IMR-90 (cell line): ENCODE results near the gene CCDC33. TPM values are rescaled to one million over a fixed set of nuclear protein-coding genes. Genes with fewer than 3 reads are reported as not detected.

Experiments
- ATAC-seq: fragments of 200-7000 bp; cut with Tn5 transposase; 2 replicates; pipeline ENCODE4 v1.9.1; 2020; ENCODE audit warnings: low read depth, mild to moderate bottlenecking, moderate library complexity
- BruUV-seq: library from RNA; stranded (reverse); fragments of 400-500 nt; replicated peaks from 2 replicates; lab custom pipeline; 2021; lab: Mats Ljungman, UMichigan
- CTCF ChIA-PET: fragments of 300-600 bp; formaldehyde crosslinking; extraction: SDS; loops from one replicate; lab custom pipeline; 2021; ENCODE audit warnings: antibody characterized with exemption; lab: Yijun Ruan, JAX
- POLR2A ChIA-PET: fragments of 300-600 bp; sonication (Branson Sonifier 250); formaldehyde crosslinking; loops from one replicate; lab custom pipeline; 2022; ENCODE audit warnings: antibody characterized with exemption; ENCODE audit not compliant: unreplicated experiment; lab: Charles Lee
- DNase-seq: peaks from one replicate; pipeline ENCODE4 v3.0.0; 2013
- H2AFZ ChIP-seq: replicated peaks from 2 replicates; pipeline ENCODE3; 2013; ENCODE audit warnings: low read length, mild to moderate bottlenecking; ENCODE audit not compliant: poor library complexity
- H2AK5ac ChIP-seq: 2 replicates; pipeline ENCODE4 v1.6.1; 2013; ENCODE audit warnings: low read depth, low read length, inconsistent platforms
- H2AK9ac ChIP-seq: replicated peaks from 2 replicates; pipeline ENCODE3; 2013; ENCODE audit warnings: mild to moderate bottlenecking, low read depth, low read length, moderate library complexity; ENCODE audit not compliant: poor library complexity
- H2BK120ac ChIP-seq: 2 replicates; pipeline ENCODE4 v1.6.1; 2013; ENCODE audit warnings: low read depth, low read length, inconsistent platforms
- H2BK15ac ChIP-seq: 3 replicates; pipeline ENCODE4 v1.6.1; 2013; ENCODE audit warnings: low read depth, low read length, inconsistent platforms
- H2BK20ac ChIP-seq: 2 replicates; pipeline ENCODE4 v1.6.1; 2013; ENCODE audit warnings: low read depth, mild to moderate bottlenecking, inconsistent platforms, low read length, moderate library complexity
- H2BK5ac ChIP-seq: 2 replicates; pipeline ENCODE4 v1.6.1; 2013; ENCODE audit warnings: mild to moderate bottlenecking, low read depth, low read length, inconsistent platforms; ENCODE audit not compliant: poor library complexity, severe bottlenecking
- H3K14ac ChIP-seq: replicated peaks from 2 replicates; pipeline ENCODE4 v1.6.1; 2013; ENCODE audit warnings: low read depth, low read length, inconsistent platforms
- H3K18ac ChIP-seq: 2 replicates; pipeline ENCODE4 v1.6.1; 2013; ENCODE audit warnings: low read depth, low read length, control low read depth
- H3K23ac ChIP-seq: 2 replicates; pipeline ENCODE4 v1.6.1; 2013; ENCODE audit warnings: low read depth, low read length, inconsistent platforms
- H3K27ac ChIP-seq: 2 replicates; pipeline ENCODE4 v1.5.1; 2013; ENCODE audit warnings: mild to moderate bottlenecking, control low read depth, low read length; ENCODE audit not compliant: insufficient read depth
- H3K27me3 ChIP-seq: 2 replicates; pipeline ENCODE4 v1.6.1; 2013; ENCODE audit warnings: low read length; ENCODE audit not compliant: control insufficient read depth, insufficient read depth
- H3K36me3 ChIP-seq: 2 replicates; pipeline ENCODE4 v1.6.1; 2013; ENCODE audit warnings: low read length, mixed read lengths; ENCODE audit not compliant: control insufficient read depth, insufficient read depth
- H3K4ac ChIP-seq: 2 replicates; pipeline ENCODE4 v1.6.1; 2013; ENCODE audit warnings: low read depth, low read length, inconsistent platforms
- H3K4me1 ChIP-seq: 2 replicates; pipeline ENCODE4 v1.6.1; 2013; ENCODE audit warnings: low read length, mixed read lengths; ENCODE audit not compliant: control insufficient read depth, insufficient read depth
- H3K4me2 ChIP-seq: 2 replicates; pipeline ENCODE4 v1.6.1; 2013; ENCODE audit warnings: low read depth, mild to moderate bottlenecking, control low read depth, low read length, moderate library complexity
- H3K4me3 ChIP-seq: 2 replicates; pipeline ENCODE4 v1.5.1; 2013; ENCODE audit warnings: low read depth, mild to moderate bottlenecking, control low read depth, low read length, moderate library complexity; ENCODE audit not compliant: insufficient read depth
- H3K56ac ChIP-seq: 2 replicates; pipeline ENCODE4 v1.6.1; 2013; ENCODE audit warnings: low read length, inconsistent platforms; ENCODE audit not compliant: insufficient read depth; ENCODE audit errors: extremely low read depth
- H3K79me1 ChIP-seq, 2 experiments: 2 replicates each; pipeline ENCODE4 v1.6.1; 2013; ENCODE audit warnings: low read length in 2 of 2, inconsistent platforms in 1 of 2, low read depth in 1 of 2
- H3K9ac ChIP-seq: 2 replicates; pipeline ENCODE4 v1.6.1; 2013; ENCODE audit warnings: low read depth, low read length, control low read depth
- H3K9me1 ChIP-seq: 2 replicates; pipeline ENCODE4 v1.6.1; 2013; ENCODE audit warnings: low read length, inconsistent platforms; ENCODE audit not compliant: insufficient read depth
- H3K9me3 ChIP-seq: 2 replicates; pipeline ENCODE4 v1.6.1; 2013; ENCODE audit warnings: low read length; ENCODE audit not compliant: control insufficient read depth, insufficient read depth
- H4K20me1 ChIP-seq: 2 replicates; pipeline ENCODE4 v1.6.1; 2013; ENCODE audit warnings: low read length, inconsistent platforms; ENCODE audit not compliant: insufficient read depth
- H4K5ac ChIP-seq: 2 replicates; pipeline ENCODE4 v1.6.1; 2013; ENCODE audit warnings: mild to moderate bottlenecking, low read depth, low read length, control low read depth
- H4K8ac ChIP-seq, 2 experiments: 2 replicates each; pipeline ENCODE4 v1.6.1; 2013; ENCODE audit warnings: low read depth in 2 of 2, low read length in 2 of 2, control low read depth in 1 of 2, inconsistent platforms in 1 of 2
- H4K91ac ChIP-seq: 2 replicates; pipeline ENCODE4 v1.6.1; 2013; ENCODE audit warnings: low read depth, low read length, inconsistent platforms; ENCODE audit not compliant: insufficient read depth
- CEBPB ChIP-seq: IDR thresholded peaks from 2 replicates; pipeline ENCODE4 v1.6.1; 2012; ENCODE audit warnings: low read depth, low read length, improper control_type of control experiment
- FOS ChIP-seq: fragments of 150-350 bp; IDR thresholded peaks from 2 replicates; pipeline ENCODE4 v1.6.1; 2016; ENCODE audit warnings: low read depth, low read length
- MAFK ChIP-seq: IDR thresholded peaks from 2 replicates; pipeline ENCODE4 v1.6.1; 2012; ENCODE audit warnings: low read depth, low read length, improper control_type of control experiment
- MAZ ChIP-seq: IDR thresholded peaks from 2 replicates; pipeline ENCODE4 v1.6.1; 2012; ENCODE audit warnings: low read depth, mild to moderate bottlenecking, low read length, improper control_type of control experiment, moderate library complexity, borderline replicate concordance
- NFE2L2 ChIP-seq: fragments of 150-350 bp; IDR thresholded peaks from 2 replicates; pipeline ENCODE4 v1.6.1; 2016; ENCODE audit warnings: low read depth, mild to moderate bottlenecking, low read length
- POLR2A ChIP-seq: IDR thresholded peaks from 2 replicates; pipeline ENCODE4 v1.6.1; 2012; ENCODE audit warnings: mild to moderate bottlenecking, low read depth, low read length
- RAD21 ChIP-seq: IDR thresholded peaks from 2 replicates; pipeline ENCODE4 v1.6.1; 2012; ENCODE audit warnings: low read length, improper control_type of control experiment
- RCOR1 ChIP-seq: IDR thresholded peaks from 2 replicates; pipeline ENCODE4 v1.6.1; 2012; ENCODE audit warnings: mild to moderate bottlenecking, low read length, improper control_type of control experiment; ENCODE audit not compliant: insufficient replicate concordance
- SMC3 ChIP-seq: fragments of 150-350 bp; IDR thresholded peaks from 2 replicates; pipeline ENCODE4 v1.6.1; 2016; ENCODE audit warnings: low read depth, mild to moderate bottlenecking, antibody characterized with exemption, low read length, moderate library complexity
- WGBS, 2 experiments: methylation state at CpG; one replicate each; pipeline versions ENCODE4 v1.1.5 to v1.1.7; 2013; ENCODE audit warnings: missing lambda C conversion rate in 2 of 2; ENCODE audit not compliant: insufficient read length in 1 of 2; ENCODE audit errors: extremely low coverage in 2 of 2; 5-methylcytosine and 5-hydroxymethylcytosine counted together
- dilution Hi-C: fragments of 300-500 bp; cut with HindIII; formaldehyde crosslinking; loops from one replicate; pipeline ENCODE4 v1.14.3; 2018; ENCODE audit warnings: low sequenced_read_pairs; ENCODE audit not compliant: unreplicated experiment
- in situ Hi-C: fragments of 300-500 bp; cut with MboI; formaldehyde crosslinking; loops from 3 replicates; pipeline ENCODE4 v1.14.3; 2019; ENCODE audit warnings: low sequenced_read_pairs, inconsistent platforms, mixed read lengths
- intact Hi-C: fragments of 100-400 bp; cut with micrococcal nuclease; formaldehyde crosslinking; loops from 2 replicates; pipeline ENCODE4 v1.10.0; 2022
- polyA plus RNA-seq, 3 experiments: library from polyadenylated mRNA; depleted of rRNA; stranded (reverse); fragments of >200 nt; gene quantifications; 2 replicates each; pipeline ENCODE4 v1.2.3, GENCODE V29; 2012; ENCODE audit warnings: low replicate concordance in 1 of 3
- total RNA-seq: library from RNA; depleted of rRNA; stranded (reverse); fragments of >200 nt; gene quantifications from 2 replicates; pipeline ENCODE4 v1.2.3, GENCODE V29; 2012
- TF ChIP-seq, protein P1 (sequence below): fragments of 150-350 bp; IDR thresholded peaks from 2 replicates; pipeline ENCODE4 v1.6.1; 2017; ENCODE audit warnings: mild to moderate bottlenecking, antibody characterized with exemption, low read length, low read depth
- TF ChIP-seq, protein P2 (sequence below): fragments of 150-350 bp; IDR thresholded peaks from 2 replicates; pipeline ENCODE4 v1.6.1; 2016; ENCODE audit warnings: low read depth, mild to moderate bottlenecking, low read length, moderate library complexity, borderline replicate concordance

Gene CCDC33
- total and polyA plus RNA-seq, 2 of the 4 experiments (the other 2 are of a cell fraction), result not detected

DNA sequence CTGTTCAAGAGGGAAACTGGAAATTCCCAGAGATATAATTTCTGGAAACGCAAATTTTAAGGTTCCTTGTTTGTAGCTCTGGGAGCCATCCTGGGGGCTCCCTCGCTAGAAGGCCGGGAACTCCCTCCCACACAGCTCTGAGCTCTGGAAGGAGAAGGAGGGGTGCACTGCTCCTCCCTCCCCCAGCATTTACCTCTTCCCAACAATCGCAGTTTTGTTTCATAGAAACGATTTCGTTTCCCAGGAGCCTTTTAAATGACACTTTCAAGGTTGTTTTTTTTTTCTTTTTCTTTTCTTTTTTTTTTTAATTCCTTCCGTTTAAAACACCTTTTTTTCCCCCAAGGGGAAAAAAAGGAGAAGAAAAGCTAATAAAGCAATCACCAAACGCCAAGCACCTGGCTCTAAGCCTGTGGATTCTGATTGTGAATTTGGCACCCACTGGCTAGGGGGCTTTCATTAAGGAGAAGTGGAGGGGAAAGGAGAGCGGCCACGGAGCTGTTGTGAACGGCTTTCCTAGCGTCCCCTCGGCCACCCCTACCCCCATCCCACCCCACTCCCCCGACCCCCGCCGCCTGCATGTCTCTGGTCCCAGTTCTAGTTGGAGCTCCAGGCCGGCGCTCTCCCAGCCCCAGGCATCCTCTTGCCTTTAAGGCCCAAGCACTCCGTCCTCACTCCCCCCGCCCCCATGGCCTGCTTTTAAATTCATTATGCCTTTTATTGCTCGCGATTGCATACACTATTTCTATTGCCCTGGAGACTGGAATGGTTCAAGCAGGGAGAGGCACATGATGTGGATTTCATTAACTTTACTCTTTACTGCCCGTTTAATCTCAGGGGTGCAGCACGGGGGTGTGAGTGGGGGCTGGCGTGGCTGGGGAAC, 13.6 kb upstream of the CCDC33 start (continued):
- no peak for TF ChIP-seq RAD21
- TF ChIP-seq, protein P1, sequence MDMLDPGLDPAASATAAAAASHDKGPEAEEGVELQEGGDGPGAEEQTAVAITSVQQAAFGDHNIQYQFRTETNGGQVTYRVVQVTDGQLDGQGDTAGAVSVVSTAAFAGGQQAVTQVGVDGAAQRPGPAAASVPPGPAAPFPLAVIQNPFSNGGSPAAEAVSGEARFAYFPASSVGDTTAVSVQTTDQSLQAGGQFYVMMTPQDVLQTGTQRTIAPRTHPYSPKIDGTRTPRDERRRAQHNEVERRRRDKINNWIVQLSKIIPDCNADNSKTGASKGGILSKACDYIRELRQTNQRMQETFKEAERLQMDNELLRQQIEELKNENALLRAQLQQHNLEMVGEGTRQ, result no peak

- BruUV-seq, result no TSS peak
- Histone ChIP-seq H3K27me3 (peaks cover 64% of the 10 kb centered on the region), H4K5ac (no peak overlapping the region), H3K4me3 (no peak overlapping the region), H4K8ac (no peak overlapping the region), H3K18ac (no peak overlapping the region), H3K23ac (no peak overlapping the region), H3K36me3 (no peaks in the 10 kb centered on the region), H2AK5ac (no peak overlapping the region), H4K91ac (no peak overlapping the region), H2AK9ac (no peak overlapping the region), H3K27ac (no peak overlapping the region), H3K9me3 (no peaks in the 10 kb centered on the region), H3K9me1 (no peaks in the 10 kb centered on the region), H3K4me1 (no peaks in the 10 kb centered on the region), H2AFZ (no peak overlapping the region), H2BK15ac (no peak overlapping the region), H2BK5ac (no peak overlapping the region), H2BK120ac (no peak overlapping the region), H3K14ac (no peak overlapping the region), H3K9ac (no peak overlapping the region), H3K56ac (no peak overlapping the region), H2BK20ac (no peak overlapping the region), H3K4ac (no peak overlapping the region), H4K20me1 (0 out of 2 replicates have a peak, but pooled peaks cover 3% of the 10 kb centered on the region), H3K4me2 (no peak overlapping the region), H3K79me1 (no peaks in the 10 kb centered on the region)
- in situ Hi-C loops, result no loop called here
- intact Hi-C loops, result no loop called here
- ChIA-PET CTCF (interaction anchor here (1.7 kb wide), 1 partner anchor 11 kb away, joined by 3 read pairs; no protein-coding TSS in a partner anchor), POLR2A (no interaction called here)
- ATAC-seq (no peak), DNase-seq (no peak)
- WGBS, 2 experiments, result no CpG with 5 or more reads among the region's 5 CpGs
- dilution Hi-C loops, result no loop called here
- TF ChIP-seq MAZ (no peak), RCOR1 (no peak), CEBPB (no peak), POLR2A (no peak), MAFK (no peak), NFE2L2 (no peak), SMC3 (no peak), RAD21 (no peak), FOS (no peak)
- TF ChIP-seq, protein P2, sequence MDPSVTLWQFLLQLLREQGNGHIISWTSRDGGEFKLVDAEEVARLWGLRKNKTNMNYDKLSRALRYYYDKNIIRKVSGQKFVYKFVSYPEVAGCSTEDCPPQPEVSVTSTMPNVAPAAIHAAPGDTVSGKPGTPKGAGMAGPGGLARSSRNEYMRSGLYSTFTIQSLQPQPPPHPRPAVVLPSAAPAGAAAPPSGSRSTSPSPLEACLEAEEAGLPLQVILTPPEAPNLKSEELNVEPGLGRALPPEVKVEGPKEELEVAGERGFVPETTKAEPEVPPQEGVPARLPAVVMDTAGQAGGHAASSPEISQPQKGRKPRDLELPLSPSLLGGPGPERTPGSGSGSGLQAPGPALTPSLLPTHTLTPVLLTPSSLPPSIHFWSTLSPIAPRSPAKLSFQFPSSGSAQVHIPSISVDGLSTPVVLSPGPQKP, result no peak
- TF ChIP-seq, protein P1, result no peak
Measured at GRCh38 chr15:74225928-74226327, 10.2 kb upstream of the CCDC33 start.
